GM19372 (cell line): ENCODE results near the gene HEG1.

Experiments
- ATAC-seq: cut with Tn5 transposase; IDR thresholded peaks from one replicate; pipeline ENCODE4 v1.9.1; 2021; ENCODE audit warnings: mild to moderate bottlenecking, low read depth, moderate library complexity; ENCODE audit not compliant: unreplicated experiment

HEG1 gene

GRCh38 chr3:125050488-125051090 lies 5.2 kb downstream of the HEG1 start:
- ATAC-seq, result no peak

DNA sequence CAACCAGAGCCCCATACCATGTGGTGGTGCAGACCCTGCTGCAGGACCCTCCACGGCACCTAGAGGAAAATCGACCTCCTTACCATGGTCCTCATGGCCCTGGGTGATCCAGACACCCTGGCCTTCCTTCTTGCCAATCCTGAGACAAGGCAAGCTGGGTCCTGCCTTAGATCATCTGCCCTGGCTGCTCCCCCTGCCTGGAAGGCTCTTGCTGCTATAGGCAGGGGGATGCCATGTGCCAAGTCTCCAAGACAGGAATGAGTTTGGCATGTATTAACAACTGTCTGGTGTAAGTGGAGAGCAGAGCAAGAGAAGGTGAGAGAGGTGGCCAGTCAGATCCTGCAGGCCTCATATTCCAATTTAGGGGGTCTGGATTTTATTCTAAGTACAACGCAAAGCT lies 7.5 kb downstream of the HEG1 start:
- ATAC-seq, result no peak

DNA sequence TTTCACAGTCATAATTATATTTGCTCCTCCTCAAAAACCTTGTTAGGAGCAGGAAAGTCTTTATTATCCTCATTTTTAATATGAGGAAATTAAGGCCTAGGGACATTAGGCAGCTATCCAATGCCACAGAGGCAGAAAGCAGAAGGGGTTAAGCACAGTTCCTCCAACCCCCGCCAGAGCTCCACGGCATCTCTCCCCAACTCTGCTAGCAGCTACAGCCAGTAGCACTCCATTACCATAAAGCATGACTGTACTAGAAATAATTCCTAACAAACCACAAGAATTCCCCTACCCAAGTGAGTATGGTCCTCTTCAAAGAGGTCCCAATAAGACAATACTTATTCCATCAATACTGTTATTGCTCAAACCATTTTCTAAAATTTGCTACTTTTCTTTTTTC lies 9.8 kb downstream of the HEG1 start:
- no peak for ATAC-seq

GRCh38 chr3:125045194-125045593 lies 10.6 kb downstream of the HEG1 start:
- ATAC-seq, result no peak

DNA sequence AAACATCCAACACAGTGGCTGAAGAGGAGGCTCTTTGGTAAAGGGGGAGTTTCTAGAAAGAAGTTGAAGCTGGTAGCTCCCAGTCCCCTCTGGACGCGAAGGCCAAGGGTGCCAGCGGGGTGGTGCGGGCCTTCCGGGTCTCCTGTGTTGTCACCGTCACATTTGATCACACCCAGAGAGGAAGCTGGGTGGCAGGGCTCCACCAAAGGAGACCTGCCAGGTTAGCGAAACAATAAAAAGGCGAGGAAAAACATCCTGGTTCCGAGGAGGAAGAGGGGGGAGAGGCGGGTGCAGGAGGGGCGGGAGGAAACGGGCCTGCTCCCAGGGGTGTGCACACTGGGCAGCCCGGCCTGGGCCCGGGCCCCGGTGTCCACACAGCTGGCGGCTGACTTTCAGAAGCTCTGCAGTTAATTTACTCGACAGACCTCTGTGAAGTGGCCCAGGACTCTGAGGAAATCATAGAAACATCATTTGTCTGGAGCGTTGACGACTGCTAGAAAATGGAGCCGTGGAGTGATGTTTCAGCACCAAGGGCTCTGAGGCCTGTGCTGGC lies 12.1 kb downstream of the HEG1 start:
- no peak for ATAC-seq

DNA sequence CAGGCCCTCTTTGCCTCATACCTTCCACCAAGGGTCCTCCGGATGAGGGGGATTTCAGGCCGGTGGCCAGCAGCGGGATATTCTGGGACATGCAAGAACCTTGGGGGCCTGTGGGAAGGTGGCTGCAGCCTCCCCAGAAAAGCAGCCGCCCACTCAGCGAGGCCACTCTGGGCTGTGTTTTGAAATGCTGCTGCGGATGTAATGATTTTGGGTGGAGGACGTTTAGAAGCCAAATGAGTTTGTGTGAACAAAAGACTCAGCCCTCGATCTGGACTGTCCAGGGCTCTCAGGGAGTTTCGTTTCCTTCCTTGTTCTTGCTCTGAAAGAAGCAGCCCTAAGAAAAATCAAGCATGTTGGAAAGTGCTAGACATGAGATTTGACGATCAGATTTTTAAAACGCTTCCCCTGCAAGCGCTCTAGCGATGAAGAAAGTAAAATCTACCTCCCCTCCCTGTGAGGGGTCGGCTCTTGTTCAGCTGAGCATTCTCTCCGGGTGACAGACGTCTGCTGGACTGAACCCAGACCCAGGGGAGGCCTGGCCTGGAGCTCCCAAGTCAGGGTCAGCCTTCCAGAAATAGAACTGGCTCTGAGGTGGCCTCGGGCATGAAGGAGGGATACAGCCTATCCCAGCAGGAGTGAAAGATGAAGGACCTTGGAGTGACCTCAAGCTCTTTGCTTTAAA lies 12.9 kb downstream of the HEG1 start:
- no peak for ATAC-seq

GRCh38 chr3:125039131-125040100 lies 16.4 kb downstream of the HEG1 start:
- no peak for ATAC-seq

GRCh38 chr3:125037498-125038150 lies 18.2 kb downstream of the HEG1 start:
- ATAC-seq, result no peak

GRCh38 chr3:125035217-125035616 lies 20.6 kb downstream of the HEG1 start:
- no peak for ATAC-seq

DNA sequence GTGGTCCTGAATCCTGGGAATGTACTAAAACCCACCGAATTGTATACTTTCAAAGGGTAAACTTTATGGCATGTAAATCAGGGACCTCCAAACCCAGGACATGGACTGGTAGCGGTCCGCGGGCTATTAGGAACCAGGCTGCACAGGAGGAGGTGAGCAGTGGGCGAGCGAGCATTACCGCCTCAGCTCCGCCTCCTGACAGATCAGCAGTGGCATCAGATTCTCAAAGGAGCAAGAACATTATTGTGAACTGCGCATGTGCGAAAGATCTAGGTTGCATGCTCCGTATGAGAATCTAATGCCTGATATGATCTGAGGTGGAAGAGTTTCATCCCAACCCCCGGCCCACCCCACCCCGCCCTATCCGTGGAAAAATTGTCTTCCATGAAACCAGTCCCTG lies 22.2 kb downstream of the HEG1 start:
- ATAC-seq, result no peak

GRCh38 chr3:125033135-125033534 lies 22.7 kb downstream of the HEG1 start:
- no peak for ATAC-seq

DNA sequence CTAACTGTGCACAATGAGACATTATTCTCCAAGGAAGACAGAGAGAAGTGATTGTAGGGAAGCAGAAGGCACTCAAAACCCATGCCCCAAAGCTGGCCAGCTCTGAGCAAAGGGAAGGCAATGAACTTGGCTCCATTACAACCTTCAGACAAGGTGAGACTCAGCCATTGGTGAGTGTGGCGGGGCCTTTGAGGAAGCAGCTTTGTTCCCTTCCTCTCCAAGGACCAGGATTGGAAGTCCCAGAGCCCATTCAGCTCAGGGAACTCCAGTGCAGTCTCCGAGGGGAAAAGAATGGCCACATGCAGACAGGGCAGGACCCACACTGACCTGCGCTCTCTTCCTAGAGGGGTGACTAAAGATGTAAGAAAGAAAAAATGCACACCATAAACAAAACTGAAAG lies 23.1 kb downstream of the HEG1 start:
- ATAC-seq, result no peak

DNA sequence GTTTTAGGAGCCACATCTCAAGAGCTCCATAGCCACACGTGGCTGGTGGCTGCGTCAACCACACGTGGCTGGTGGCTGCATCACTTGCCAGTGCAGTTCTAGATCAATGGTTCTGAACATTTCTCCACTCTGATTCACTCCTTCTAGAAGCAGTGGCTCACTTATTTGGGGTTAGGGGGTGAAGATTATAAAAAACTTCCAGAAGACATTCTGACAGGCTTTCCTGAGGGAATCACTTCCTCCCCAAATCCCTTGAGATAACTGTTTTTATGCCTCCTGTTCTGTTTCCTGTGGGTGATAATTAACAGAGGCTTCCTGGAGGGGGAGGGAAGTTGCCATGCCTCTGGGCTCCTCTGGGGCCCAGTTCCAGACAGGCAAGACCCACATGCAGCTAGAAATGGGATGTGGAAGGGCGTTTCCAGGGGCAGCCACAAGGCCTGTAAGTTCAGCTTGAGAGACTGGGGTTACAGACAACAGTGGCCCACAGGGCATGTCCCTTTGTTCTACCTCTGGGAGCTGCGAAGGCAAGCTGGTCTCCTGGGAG lies 23.6 kb downstream of the HEG1 start:
- ATAC-seq, result no peak

DNA sequence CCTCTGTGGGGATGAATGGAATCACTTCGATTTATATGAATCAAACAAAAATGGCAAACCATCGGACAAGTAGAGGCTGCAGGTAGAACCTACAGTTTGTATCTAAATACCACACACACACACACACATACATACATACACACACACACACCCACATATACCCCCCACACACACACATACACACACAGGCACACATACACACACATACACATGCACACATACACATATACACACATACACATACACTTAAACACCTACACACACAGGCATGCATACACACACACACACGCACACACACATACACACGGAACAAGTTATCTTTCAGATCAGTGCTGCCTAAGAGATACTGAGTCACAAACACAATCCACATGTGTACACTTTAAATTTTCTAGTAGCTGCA lies 24.3 kb downstream of the HEG1 start:
- no peak for ATAC-seq

DNA sequence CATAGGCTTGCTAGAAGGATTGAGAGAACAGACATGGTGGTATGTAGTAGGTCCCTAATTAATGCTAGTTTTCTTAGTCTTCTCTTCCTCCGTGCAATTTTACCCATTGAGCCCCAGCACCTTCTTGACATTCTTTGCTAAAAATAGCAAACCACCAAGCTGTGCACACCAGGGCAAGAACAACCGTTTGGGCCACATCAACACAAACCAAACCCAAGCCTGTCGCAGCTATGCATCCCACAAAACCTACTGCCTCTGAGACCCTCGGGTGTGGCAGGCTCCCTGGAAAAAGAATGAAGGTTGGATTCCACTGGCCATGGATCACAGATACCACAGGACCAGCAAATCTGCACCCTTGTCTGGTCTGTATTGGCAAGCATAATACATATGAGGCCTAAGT lies 27.1 kb downstream of the HEG1 start:
- ATAC-seq, result no peak

- no peak for ATAC-seq
Observed at GRCh38 chr3:125025642-125026041, 30.2 kb downstream of the HEG1 start.

DNA sequence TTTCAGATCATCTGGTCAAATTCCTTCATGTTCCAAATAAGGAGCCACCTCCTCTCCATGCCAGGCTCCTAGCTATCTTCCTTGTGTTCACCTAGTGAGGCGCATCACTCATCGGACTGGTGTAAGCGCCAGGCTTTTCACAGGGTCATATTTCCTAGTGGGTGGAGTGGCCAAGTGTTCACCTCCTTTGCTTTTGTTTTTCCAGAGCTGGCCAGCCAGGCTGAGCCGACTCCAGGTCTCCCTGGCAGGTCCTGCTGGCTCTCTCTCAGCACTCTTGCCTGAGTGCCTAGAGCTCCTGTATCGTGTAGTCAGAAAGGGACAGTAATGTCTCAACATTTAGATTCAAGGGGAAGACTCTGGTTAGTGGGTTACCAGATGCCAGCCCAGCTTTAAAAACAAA lies 31.0 kb downstream of the HEG1 start:
- ATAC-seq, result no peak

- no peak for ATAC-seq
Observed at GRCh38 chr3:125023833-125024555, 31.8 kb downstream of the HEG1 start.

- no peak for ATAC-seq
Observed at GRCh38 chr3:125022206-125022605, 33.6 kb downstream of the HEG1 start.

- no peak for ATAC-seq
Observed at GRCh38 chr3:125019271-125019670, 36.5 kb downstream of the HEG1 start.
